Left lobe of liver (tissue), 2 donors: ENCODE data around the gene PCSK4. TPM values are rescaled to one million over a fixed set of nuclear protein-coding genes. Genes with fewer than 3 reads are reported as not detected.
"Not testable (repeated sequence)": the region's sequence is repeated elsewhere in the genome, so short reads cannot be mapped to it uniquely, and the experiment has no call there.

Experiments used
- ATAC-seq: fragments of 200-7000 bp; cut with Tn5 transposase; one replicate; pipeline ENCODE4 v1.9.1; 2020; ENCODE audit warnings: mild to moderate bottlenecking, moderate library complexity
- DNase-seq: peaks from one replicate; pipeline ENCODE4 v3.0.0-alpha.2; 2020; ENCODE audit warnings: low spot score
- total RNA-seq: library from RNA; stranded (reverse); gene quantifications from one replicate; pipeline ENCODE4 v1.2.1, GENCODE V29; 2021
- donor health status: DM: no; HTN: no; CAD: no; lungs with moderate emphysema.
- donor health status: DM: no; HTN: yes; CAD: no.

Gene PCSK4
- total RNA-seq, 1 donor from 2014 or later = 4.8 TPM

DNA sequence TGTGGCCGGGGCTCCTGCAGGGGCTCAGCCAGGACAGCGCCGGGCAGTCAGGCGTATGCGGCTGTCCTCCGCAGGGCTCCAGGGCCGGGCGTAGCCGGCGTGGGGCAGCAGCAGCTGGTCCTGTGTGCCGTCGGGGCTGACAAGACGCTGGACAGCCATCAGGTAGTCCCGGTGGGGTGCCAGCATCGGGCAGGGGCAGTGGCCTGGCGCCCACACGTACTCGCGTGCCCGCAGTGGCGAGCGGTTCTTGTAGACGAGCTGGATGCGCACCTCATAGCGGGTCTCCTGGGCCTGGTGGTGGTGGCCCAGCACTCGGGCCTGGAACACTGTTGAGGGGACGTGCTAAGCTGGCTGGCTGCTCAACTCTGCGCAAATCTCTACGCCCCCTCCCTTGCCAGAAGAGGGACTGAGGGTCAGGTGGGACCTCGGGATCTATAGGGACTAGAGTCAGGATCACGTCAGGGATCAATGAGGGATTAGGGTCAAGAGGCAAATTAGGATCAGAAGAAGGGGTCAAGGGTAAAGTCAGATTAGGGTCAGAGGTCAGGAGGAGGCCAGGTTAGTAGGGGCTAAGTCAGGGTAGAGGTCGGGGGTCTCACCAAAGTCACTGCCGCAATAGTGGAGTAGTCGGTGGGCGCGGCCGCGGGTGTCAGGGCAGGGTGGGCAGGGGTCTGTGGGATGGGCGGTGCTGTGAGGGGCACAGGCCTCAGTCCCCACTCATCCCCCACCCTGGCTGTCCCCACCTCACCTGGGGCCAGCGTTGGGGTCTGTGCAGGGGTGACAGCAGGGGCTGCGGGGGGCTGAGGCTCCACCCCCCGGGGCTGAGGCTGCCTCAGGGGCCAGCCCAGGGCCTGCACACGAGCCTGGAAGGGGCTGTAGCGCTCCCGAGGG lies 16.1 kb upstream of the PCSK4 start:
- DNase-seq (no peak), ATAC-seq (no peak)

DNA sequence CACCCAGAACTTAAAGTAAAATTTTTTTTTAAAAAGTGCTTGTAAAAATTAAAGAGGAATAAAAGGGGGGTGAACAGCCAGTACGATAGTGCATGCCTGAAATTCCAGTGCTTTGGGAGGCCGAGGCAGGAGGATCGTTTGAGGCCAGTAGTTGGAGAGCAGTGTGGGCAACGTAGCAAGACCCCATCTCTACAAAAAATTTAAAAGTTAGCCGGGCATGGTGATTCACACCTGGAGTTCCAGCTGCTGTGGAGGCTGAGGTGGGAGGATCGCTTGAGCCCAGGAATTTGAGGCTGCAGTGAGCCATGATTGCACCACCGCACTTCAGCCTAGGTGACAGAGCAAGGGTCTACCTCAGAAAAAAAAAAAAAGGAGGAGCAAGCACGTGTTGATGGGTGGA lies 14.9 kb upstream of the PCSK4 start:
- DNase-seq = no peak
- no peak for ATAC-seq

DNA sequence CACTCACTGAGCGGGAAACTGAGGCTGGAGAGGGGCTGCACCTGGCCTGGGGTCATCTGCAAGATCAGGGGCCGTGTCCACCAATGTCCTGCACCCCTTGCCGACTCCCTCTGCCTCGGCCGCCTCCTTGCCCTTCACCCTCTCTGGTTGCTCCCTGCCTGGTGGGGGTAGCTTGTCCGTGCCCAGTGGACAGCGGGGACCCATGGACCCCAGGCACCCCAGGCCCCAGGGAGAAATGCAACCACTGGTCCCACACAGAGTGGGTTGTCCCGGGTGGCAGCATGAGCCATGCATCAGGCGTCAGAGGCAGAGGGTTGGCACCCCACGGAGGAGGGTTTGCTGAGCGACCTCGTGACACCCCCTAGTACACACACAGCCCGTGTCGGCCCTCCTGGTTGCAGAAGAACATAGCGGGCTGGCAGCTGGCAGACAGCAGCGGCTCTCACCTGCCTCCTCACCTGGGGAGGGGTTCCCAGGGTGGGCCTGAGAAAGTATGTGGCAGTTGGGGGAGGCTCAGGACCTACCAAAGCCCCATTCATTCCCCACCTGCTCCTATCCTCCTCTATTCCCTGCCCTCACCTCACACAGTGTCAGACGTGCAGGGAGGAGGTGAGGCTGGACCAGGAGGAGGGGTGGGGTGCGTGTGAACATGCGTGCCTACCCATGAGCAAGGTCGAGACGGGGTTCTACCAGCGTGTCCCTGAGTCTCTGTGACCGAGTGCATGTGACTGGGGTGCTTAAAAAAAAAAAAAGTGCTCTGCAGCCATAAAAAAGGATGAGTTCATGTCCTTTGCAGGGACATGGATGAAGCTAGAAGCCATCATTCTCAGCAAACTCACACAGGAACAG lies 14.0 kb upstream of the PCSK4 start:
- ATAC-seq (no peak), DNase-seq (no peak)

DNA sequence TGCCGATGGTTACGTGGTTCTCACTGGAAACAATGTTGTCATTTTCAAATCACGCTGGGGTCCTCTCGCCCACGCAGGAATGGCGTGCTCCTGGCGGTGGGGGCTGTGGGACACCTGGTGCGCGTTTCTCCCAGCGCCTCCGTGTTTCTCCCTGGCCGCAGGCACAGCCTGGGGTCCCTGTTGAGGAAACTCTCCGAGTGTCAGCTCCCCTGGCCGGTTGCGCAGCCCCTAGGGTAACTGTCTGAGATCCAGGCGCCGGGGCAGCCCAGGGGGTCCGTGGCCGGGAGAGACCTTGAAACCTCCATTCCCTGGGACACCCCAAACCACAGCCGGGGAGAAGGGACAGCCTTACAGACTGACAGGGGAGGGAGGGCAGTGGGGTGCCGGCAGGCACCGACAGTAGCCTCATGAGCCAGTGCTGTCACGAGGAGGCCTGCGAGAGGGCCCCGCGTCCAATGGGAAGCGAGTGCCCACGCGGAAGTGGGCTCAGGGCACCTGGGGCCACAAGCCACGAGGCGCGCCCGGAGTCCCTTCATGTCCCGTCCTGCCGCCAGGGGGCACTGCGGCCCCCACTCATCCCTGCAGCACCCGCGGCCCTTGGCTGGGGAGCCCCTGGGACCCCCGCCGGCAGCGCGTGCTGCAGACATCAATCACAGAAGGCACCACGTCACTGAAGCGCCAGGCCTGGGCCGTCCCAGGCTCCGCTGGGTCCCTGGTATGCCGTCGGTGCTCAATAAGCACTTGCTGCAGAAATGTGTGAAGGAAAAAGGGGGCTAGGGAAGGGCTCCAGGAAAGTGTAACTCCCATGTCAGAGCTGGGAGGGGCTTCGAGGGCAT lies 13.2 kb upstream of the PCSK4 start:
- ATAC-seq = peak; percentile 15

DNA sequence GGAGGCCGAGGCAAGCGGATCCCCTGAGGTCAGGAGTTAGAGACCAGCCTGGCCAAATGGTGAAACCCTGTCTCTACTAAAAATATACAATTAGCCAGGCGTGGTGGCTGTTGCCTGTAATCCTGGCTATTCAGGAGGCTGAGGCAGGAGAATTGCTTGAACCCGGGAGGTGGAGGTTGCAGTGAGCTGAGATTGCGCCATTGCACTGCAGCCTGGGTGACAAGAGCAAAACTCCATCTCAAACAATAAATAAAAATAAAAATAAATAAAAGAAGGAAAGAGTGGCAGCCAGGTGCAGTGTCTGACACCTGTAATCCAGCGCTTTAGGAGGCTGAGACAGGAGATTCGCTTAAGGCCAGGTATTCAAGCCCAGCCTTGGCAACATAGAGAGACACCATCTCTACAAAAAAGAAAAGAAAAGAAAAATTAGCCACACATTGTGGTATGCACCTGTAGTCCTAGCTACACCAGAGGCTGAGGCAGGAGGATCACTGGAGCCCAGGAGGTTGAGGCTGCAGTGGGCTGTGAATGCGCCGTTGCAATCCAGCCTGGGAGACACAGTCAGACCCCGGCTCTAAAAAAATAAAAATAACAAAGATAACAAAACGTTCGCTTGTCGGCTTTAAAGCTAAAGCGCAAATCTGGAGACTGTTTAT lies 12.4 kb upstream of the PCSK4 start:
- DNase-seq (no peak), ATAC-seq (no peak)

More for the DNA sequence above, 13.2 kb upstream of the PCSK4 start:
- no peak for DNase-seq

DNA sequence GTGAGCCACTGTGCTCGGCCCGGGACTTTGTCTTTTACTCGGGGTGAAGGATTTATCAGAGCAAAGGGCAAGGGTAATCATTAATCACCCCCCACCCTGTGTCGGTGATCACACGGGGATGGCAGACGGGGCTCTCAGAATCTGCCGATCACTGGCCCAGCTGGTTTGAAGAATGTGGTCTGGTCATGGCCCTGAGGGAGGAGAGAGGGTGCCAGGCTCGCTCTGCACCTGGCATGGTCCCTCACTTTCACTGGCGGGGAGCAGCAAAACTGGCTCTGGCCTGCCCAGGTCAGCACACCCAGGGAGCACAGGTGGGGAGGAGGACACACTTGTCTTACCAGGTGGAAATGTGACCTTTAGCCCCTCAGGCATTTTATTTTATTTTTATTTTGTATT lies 11.0 kb upstream of the PCSK4 start:
- ATAC-seq = peak; percentile 84
- peak; percentile 87 for DNase-seq

DNA sequence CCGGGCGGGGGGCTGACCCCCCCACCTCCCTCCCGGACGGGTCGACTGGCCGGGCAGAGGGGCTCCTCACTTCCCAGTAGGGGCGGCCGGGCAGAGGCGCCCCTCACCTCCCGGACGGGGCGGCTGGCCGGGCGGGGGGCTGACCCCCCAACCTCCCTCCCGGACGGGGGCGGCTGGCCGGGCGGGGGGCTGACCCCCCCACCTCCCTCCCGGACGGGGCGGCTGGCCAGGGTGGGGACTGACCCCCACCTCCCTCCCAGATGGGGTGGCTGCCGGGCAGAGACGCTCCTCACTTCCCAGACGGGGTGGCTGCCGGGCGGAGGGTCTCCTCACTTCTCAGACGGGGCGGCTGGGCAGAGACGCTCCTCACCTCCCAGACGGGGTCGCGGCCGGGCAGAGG lies 9.1 kb upstream of the PCSK4 start:
- DNase-seq, ATAC-seq: not testable (repeated sequence)

DNA sequence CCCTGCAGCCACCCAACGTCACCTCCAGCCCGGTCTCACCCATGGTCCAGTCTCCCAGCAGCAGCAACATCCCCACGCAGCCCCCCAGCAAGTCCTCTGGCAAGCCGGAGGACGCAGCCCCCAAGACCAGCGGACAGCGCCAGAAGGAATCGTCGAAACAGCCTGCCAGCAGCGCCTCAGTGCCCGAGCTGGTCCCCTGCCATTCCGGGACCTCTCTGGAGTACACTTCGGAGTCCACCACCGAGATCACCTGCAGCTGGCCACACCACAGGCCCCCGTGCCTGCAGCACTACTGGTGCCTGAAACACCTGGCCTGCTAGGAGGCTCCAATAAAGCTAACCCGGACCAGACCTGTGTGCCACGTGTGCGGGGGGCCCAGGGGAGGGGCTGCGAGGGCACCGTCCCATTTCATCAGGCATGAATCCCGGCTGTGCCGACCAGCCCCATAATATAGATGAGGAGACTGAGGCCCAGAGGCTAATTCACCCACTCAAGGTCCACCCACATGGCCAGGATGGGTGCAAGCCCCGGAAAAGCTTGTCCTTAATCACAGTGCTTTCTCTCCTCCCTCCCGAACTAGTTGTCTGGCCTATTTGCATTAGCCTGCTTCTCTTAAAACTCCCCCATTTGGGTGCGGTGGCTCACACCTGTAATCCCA lies 7.6 kb upstream of the PCSK4 start:
- no peak for DNase-seq
- ATAC-seq = no peak

DNA sequence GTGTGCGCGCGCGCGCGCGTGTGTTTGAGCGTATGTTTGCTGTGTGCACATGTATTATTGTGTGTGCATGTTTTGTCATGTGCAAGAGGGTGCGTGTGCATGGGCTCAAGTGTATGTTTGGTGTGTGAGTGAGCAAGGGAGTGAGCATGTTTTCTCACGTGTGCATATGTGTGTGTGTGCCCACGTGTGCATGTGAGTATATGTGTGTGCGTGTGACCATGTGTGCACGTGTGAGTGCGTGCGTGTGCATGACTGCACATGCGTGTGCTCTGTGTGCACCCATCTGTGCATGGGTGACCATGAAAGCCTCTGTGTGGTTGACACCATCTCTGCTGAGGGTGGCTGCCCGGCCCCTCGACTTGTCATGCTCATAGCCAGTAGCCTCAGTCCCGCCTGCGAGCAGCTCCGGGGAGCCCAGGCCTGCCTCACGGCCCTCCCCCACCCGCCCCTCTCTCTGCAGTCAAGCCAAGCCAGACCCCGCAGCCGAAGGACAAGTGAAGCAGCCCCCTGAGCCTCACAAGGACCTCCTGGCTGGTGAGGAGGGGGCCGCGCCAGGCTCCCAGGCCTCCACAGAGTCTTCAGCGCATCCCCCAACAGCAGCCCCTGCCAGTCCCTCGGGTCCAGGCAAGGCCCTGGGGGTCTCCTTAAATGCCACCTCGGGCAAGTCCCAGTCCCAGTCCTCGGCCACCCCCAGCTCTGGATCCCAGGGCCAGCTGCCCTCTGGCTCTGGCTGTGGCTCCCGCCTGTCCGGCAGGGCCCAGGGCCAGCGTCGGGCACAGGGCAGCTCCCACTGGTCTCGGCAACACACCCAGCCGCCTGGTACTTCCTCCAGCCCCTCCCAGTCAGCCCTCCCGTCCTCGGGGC lies 6.8 kb upstream of the PCSK4 start:
- DNase-seq = no peak

DNA sequence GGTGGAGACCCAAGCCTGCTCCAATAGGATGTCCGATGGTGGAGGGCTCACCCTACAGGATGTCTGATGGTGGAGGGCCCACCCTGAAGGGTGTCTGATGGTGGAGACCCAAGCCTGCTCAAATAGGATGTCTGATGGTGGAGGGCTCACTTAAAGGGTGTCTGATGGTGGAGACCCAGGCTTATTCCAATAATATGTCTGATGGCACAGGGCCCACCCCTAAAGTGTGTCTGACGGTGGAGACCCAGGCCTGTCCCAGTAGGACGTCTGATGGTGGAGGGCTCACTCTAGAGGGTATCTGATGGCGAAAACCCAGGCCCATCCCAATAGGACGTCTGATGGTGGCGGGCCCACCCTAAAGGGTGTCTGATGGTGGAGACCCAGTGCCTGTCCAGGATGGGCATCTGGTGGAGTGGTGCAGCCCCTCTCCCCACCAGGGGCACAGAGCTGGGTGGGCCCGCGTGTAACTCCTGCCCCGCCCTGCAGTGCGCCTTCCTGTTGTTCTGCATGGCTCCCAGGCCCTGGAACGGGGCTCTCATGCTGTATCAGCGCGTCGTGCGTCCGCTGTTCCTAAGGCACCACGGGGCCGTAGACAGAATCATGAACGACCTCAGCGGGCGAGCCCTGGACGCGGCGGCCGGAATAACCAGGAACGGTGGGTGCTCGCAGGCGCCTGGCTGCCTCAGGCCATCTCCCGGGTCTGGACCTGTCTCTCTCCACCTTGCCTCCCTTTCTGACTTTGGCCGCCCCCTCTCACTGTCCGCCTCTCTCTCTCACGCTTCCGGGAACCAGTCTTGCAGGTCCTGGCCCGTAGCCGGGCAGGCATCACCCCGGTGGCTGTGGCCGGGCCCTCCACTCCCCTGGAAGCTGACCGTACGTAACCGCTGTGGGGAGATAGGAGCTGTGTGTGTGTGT lies 5.9 kb upstream of the PCSK4 start:
- ATAC-seq = no peak
- no peak for DNase-seq

More for the DNA sequence above, 6.8 kb upstream of the PCSK4 start:
- no peak for ATAC-seq

DNA sequence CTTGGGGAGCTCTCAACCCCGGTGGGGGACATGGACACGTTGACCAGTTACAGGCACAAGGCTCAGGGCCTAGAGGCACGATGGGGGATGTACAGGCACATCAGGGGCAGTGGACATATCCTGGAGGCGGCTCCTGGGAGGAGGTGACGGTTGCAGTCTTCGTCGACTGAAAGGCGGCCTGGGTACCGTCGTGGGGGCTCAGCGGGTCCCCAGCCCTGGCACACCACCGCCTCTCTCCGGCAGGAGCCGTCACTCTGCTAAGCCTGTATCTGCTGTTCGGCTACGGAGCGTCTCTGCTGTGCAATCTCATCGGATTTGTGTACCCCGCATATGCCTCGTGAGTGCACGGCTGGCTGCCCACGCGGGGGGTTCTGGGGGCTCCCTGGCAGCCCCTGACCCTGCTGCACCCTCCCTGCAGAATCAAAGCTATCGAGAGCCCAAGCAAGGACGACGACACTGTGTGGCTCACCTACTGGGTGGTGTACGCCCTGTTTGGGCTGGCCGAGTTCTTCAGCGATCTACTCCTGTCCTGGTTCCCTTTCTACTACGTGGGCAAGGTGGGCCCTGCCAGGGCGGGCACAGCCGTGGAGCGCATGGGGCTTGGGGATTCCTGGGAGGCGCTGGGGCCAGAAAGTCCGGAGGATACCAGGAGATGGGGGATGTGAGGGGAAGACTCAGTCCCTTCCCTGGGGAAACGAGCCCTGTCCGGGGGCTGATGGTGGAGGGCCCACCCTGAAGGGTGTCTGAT lies 5.1 kb upstream of the PCSK4 start:
- no peak for DNase-seq
- ATAC-seq = no peak

DNA sequence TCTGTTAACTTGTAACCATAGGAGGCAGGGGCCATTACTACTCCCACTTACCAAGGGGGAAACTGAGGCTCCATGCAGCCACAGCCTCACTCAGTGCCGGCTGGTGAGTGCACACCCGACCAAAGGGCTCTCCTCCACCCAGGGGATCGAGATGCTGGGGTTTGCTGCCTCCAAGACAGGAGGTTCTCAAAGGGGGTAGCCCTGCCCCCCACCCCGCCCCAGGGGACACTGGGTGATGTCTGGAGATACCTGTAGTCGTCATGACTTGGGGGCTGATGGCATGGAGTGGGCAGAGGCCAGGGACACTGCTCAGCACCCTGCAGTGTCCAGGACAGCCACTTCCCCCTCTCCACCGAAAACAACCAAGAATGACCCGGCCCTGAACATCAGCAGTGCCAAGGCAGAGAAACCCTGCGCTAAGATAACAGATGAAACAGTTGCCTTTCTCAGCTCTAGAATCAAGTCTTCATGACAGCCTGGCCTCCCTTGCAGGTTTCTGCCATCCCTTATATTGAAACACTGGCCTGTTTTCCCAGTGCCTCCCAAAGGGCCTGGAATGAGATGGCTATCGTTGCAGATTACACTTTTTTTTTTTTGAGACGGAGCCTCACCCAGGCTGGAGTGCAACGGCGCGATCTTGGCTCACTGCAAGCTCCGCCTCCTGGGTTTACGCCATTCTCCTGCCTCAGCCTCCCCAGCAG lies 4.1 kb upstream of the PCSK4 start:
- DNase-seq (no peak), ATAC-seq (no peak)

DNA sequence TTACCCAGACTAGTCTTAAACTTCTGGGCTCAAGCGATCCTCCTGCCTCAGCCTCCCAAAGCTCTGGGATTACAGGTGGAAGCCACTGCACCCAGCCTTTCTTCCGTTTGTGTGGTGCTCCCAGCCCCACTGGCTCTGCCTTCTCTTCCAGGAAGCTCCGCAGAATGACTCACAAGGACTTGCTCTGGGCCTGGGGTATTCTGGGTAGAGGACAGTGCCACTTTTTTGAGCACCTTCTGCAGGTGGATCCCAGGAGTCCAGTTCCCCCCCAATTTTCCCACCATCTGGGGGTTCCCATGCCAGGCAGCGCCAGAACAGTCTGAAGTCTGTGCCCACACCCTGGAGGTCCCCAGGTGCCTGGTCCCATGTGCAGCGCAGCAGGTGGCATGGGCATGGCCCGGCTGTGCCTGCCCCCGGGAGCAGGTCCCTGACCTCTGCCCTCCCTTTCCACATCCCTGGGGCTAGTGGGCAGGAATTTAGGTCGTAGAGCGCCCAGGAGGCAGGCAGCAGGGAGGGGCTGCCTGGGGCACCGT lies 2.4 kb upstream of the PCSK4 start:
- ATAC-seq (peak; percentile 41), DNase-seq (peak; percentile 89)

DNA sequence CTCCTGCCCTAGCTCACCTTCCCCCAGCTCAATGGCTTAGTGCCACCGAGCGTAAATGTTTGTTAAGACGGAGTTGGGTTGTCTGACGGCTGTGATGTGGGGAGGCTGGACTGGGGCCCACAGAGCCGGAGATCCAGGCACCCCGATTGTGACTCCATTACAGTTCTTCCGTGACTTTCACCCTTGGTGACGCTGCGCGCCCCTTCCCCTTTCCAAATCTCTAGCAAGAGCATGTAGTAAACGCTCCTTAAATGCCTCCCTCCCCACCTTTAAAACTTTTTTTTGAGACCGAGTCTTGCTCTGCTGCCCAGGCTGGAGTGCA lies 1.7 kb upstream of the PCSK4 start:
- no peak for ATAC-seq
- peak; percentile 67 for DNase-seq

DNA sequence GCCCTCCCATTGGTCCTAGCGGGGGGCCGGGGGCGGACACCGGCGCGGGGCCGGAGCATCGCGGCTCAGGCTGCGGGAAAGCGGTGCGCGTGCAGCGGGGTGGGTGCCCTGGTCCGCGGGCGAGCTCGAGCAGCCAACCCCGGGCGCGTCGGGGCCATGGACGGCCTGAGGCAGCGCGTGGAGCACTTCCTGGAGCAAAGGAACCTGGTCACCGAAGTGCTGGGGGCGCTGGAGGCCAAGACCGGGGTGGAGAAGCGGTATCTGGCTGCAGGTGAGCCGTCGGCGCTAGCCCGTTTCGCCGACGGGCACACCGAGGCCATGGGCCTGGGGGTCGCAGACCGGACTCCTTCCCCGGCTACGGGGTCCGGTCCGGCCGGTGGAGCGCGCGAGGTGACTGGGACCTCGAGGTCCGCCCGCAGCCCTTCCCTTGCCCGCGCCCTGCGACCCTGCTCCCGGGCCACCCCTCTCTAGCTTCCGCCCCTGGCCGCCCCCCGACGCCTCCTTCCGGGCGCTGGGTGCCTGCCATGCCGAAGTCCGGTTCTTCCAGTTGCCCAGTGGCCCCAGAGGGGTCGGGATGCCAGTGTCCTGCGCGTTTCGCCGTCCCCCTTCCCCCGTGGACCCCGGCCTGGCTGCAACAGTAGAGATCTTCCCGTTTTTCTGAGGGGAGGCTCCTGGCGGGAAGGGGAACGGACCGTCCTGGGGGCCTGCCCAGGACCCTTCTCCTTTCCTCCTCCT lies 1.1 kb upstream of the PCSK4 start, which contains the start of gene REEP6:
TSS of gene REEP6 (plus strand) at position 68 of the 735 bp plus-strand sequence. CDS start at position 157, 89 bp downstream.
- DNase-seq = peak; percentile 62
- no peak for ATAC-seq
